Pancreas (tissue), 10 donors: ENCODE data around the gene NXPH1. TPM values are rescaled to one million over a fixed set of nuclear protein-coding genes. Genes with fewer than 3 reads are reported as not detected.

Source experiments
- ATAC-seq, 4 donors: fragments of 200-7000 bp; cut with Tn5 transposase; one replicate each; pipeline versions ENCODE4 v1.8.0 to v1.9.1; 2020; ENCODE audit warnings: mild to moderate bottlenecking in 4 of 4, moderate library complexity in 4 of 4
- DNase-seq, 6 donors: peaks; one replicate each; pipeline ENCODE4 v3.0.0-alpha.2; 2020
- FAIRE-seq: peaks from 2 replicates; lab custom pipeline; 2012; peaks lifted over from hg19 to GRCh38; lab: Jason Lieb, UNC
- H3K27ac ChIP-seq, 4 donors: fragments of 200-600 bp; sonication (generic); 1 replicate in 3 of 4; 2 replicates in 1 of 4; pipeline versions ENCODE4 v1.5.0 to v1.8.0; 2020
- H3K27me3 ChIP-seq, 4 donors: fragments of 200-600 bp; one replicate each; pipeline ENCODE4 v1.8.0; 2021
- H3K36me3 ChIP-seq, 3 donors: fragments of 200-600 bp; sonication (generic) in 1 of 3; one replicate each; pipeline versions ENCODE4 v1.5.0 to v1.8.0; 2020 to 2021
- H3K4me1 ChIP-seq, 3 donors: fragments of 200-600 bp; one replicate each; pipeline ENCODE4 v1.8.0; 2021
- H3K4me3 ChIP-seq, 4 donors: fragments of 200-600 bp; sonication (generic) in 2 of 4; one replicate each; pipeline versions ENCODE4 v1.5.0 to v1.8.0; 2020 to 2021
- H3K9me3 ChIP-seq, 4 donors: fragments of 200-600 bp; one replicate each; pipeline ENCODE4 v1.8.0; 2021
- WGBS, 2 donors: extraction: QIAGEN DNeasy Blood & Tissue Kit; methylation state at CpG; one replicate each; pipeline ENCODE4 v1.1.7; 2013; 5-methylcytosine and 5-hydroxymethylcytosine counted together
- intact Hi-C, 3 donors: fragments of 100-400 bp; cut with DNase I; formaldehyde crosslinking; loops; one replicate each; pipeline versions ENCODE4 v1.11.1 to v1.14.2; 2022
- polyA plus RNA-seq, 2 donors: library from polyadenylated mRNA; stranded (reverse); fragments of 200-250 nt; gene quantifications; one replicate each; pipeline ENCODE4 v1.2.3, GENCODE V29; 2013
- total RNA-seq, 6 donors: library from RNA; stranded (reverse); fragmentation: NEBNext Ultra II Directional in 4 of 6; extraction: Animal tissue kit (Norgen Biotek cat#: 25700) in 4 of 6; gene quantifications; one replicate each; pipeline versions ENCODE4 v1.2.1 to v1.2.4, GENCODE V29; 2021 to 2023
- TF ChIP-seq, protein P1 (sequence below), 4 donors: fragments of 200-600 bp; sonication (generic) in 3 of 4; IDR thresholded peaks; one replicate each; pipeline versions ENCODE4 v1.5.0 to v1.8.0; 2021; ENCODE audit warnings: antibody characterized with exemption in 4 of 4
- donor health status: healthy with polysubstance abuse.
- donor health status: DM: no; HTN: no; CAD: no; lungs with moderate emphysema.
- donor health status: DM: no; HTN: no; CAD: no.
- donor health status: control.
- donor health status: control.
- donor health status: Bipolar disorder and iron deficiency.
- donor health status: DM: yes; HTN: yes; CAD: no.
- donor health status: DM: no; HTN: no; CAD: no.
- donor health status: DM: no; HTN: no; CAD: no.
- donor health status: DM: yes; HTN: yes; CAD: no.

NXPH1 gene
- total and polyA plus RNA-seq, 8 donors: not detected

GRCh38 chr7:8435590-8436545 lies 2.5 kb downstream of the NXPH1 start:
- no peak for DNase-seq
- Histone ChIP-seq H3K9me3 (no peaks in the 10 kb centered on the region), H3K4me1 (peaks cover 3 to 7% (median 4%) of the 10 kb centered on the region in 3 donors), H3K4me3 (no peak overlapping the region), H3K27me3 (peaks cover 0 to 46% (median 14%) of the 10 kb centered on the region in 4 donors), H3K27ac (no peak overlapping the region), H3K36me3 (no peaks in the 10 kb centered on the region)
- 7 to 8% methylated on average over 33 of the region's 33 CpGs for WGBS, 2 donors
- TF ChIP-seq, protein P1, sequence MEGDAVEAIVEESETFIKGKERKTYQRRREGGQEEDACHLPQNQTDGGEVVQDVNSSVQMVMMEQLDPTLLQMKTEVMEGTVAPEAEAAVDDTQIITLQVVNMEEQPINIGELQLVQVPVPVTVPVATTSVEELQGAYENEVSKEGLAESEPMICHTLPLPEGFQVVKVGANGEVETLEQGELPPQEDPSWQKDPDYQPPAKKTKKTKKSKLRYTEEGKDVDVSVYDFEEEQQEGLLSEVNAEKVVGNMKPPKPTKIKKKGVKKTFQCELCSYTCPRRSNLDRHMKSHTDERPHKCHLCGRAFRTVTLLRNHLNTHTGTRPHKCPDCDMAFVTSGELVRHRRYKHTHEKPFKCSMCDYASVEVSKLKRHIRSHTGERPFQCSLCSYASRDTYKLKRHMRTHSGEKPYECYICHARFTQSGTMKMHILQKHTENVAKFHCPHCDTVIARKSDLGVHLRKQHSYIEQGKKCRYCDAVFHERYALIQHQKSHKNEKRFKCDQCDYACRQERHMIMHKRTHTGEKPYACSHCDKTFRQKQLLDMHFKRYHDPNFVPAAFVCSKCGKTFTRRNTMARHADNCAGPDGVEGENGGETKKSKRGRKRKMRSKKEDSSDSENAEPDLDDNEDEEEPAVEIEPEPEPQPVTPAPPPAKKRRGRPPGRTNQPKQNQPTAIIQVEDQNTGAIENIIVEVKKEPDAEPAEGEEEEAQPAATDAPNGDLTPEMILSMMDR (IDR thresholded peaks at IDR 0.05): no peak
- ATAC-seq: no peak
- intact Hi-C loops: loop anchor here in 1 of 3 donors (10.0 kb wide), 1 partner anchor 289 kb away; no protein-coding TSS in a partner anchor
- FAIRE-seq: no peak

GRCh38 chr7:8436965-8437364 lies 3.6 kb downstream of the NXPH1 start:
- Histone ChIP-seq H3K4me1 (peaks cover 3 to 7% (median 4%) of the 10 kb centered on the region in 3 donors), H3K27ac (no peak overlapping the region), H3K27me3 (peaks cover 0 to 57% (median 18%) of the 10 kb centered on the region in 4 donors), H3K4me3 (no peak overlapping the region), H3K36me3 (no peaks in the 10 kb centered on the region), H3K9me3 (no peaks in the 10 kb centered on the region)
- TF ChIP-seq, protein P1 (IDR thresholded peaks at IDR 0.05): peak; percentile 52 to 68 (median 55)
- WGBS, 2 donors: 1% methylated on average over 15 of the region's 15 CpGs
- DNase-seq (peak; percentile 28 to 88 (median 62)), ATAC-seq (peak in 3 of 4 donors; percentile 84 to 88 (median 87)), FAIRE-seq (no peak)
- intact Hi-C loops: loop anchor here in 1 of 3 donors (10.0 kb wide), 1 partner anchor 288 kb away; no protein-coding TSS in a partner anchor

DNA sequence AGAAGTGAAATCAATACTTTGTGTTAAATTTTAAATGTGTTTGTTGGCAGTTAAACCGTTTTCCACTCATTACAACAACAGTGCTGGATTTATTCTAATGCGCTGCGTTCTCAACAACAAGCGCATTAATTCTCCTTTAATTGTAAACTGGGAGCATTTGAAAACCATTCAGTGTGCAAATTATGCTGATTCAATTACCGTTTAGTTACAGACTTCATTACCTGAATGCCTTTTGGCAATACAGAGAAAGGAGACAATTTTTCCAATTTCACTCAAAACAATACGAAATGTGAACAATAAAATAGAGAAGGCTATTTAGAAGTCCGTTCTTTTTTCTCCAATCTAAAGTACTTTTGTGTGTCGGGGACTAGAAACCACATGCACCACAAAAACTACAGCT lies 4.2 kb downstream of the NXPH1 start:
- Histone ChIP-seq H3K36me3 (no peaks in the 10 kb centered on the region), H3K27me3 (peaks cover 0 to 60% (median 23%) of the 10 kb centered on the region in 4 donors), H3K4me1 (peaks cover 3 to 7% (median 4%) of the 10 kb centered on the region in 3 donors), H3K4me3 (no peak overlapping the region), H3K27ac (no peak overlapping the region), H3K9me3 (no peaks in the 10 kb centered on the region)
- WGBS, 2 donors: 4 to 5% methylated on average over 8 of the region's 8 CpGs
- TF ChIP-seq, protein P1 (IDR thresholded peaks at IDR 0.05): no peak
- DNase-seq (no peak), ATAC-seq (no peak), FAIRE-seq (no peak)
- intact Hi-C loops: loop anchor here in 1 of 3 donors (10.0 kb wide), 1 partner anchor 287 kb away; no protein-coding TSS in a partner anchor

GRCh38 chr7:8440670-8441069 lies 7.3 kb downstream of the NXPH1 start:
- Histone ChIP-seq H3K9me3 (no peaks in the 10 kb centered on the region), H3K36me3 (no peaks in the 10 kb centered on the region), H3K4me3 (no peak overlapping the region), H3K4me1 (peaks cover 0 to 10% (median 0%) of the 10 kb centered on the region in 3 donors), H3K27me3 (peaks cover 6 to 51% (median 20%) of the 10 kb centered on the region in 4 donors), H3K27ac (no peak overlapping the region)
- ATAC-seq (no peak), DNase-seq (no peak), FAIRE-seq (no peak)
- 9 to 12% methylated on average over 8 of the region's 8 CpGs for WGBS, 2 donors
- TF ChIP-seq, protein P1 (IDR thresholded peaks at IDR 0.05): no peak
- intact Hi-C loops: no loop called here
